Thyroid gland (tissue), 4 donors: ENCODE measurements around the gene MAP3K19.

ENCODE experiments used
- POLR2A ChIP-seq, 2 donors: fragments of 450-650 bp; IDR thresholded peaks; one replicate each; pipeline ENCODE4 v1.6.1; 2017; ENCODE audit warnings: antibody characterized with exemption in 2 of 2, mild to moderate bottlenecking in 2 of 2, moderate library complexity in 1 of 2
- TF ChIP-seq, protein P1 (sequence below), 6 experiments: fragments of 200-600 bp in 3 of 6; fragments of 450-650 bp in 3 of 6; sonication (generic) in 3 of 6; IDR thresholded peaks; one replicate each; pipeline ENCODE4 v1.5.1; 2016 to 2019; ENCODE audit warnings: antibody characterized with exemption in 6 of 6, mild to moderate bottlenecking in 2 of 6, inconsistent platforms in 1 of 6, moderate library complexity in 1 of 6

DNA sequence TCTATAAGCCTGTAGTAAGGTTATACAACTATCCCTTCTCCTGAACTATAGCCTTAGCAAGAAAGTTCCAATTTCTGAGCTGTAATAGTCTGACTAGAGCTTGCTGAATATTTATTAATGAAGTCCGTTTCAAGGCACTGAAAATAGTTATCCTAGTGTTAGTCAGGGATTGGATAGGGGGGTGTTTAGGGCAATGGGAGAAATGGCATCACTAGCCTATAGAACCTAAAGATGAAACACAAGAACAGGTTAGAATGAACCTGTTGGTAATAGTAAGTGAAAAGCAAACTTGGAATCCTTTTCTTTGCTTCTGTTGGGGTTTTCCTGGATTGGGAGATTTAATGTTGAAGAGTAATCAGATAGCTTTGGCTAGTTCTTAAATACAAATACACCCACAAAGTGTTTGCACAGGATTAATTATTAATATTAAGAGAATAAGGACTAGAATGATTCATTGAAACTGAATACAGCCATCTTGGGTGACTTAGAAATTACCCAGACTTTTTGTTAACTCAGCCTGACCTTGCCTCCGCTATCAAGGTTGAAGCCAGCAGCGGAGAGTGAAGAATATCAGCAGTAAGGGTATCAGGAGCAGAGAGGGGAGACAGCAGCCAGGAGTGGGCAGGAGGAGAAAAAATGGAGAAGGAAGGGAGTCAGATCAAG lies 114.3 kb downstream of the MAP3K19 start:
- no peak for TF ChIP-seq POLR2A (IDR thresholded peaks at IDR 0.05)
- TF ChIP-seq, protein P1, sequence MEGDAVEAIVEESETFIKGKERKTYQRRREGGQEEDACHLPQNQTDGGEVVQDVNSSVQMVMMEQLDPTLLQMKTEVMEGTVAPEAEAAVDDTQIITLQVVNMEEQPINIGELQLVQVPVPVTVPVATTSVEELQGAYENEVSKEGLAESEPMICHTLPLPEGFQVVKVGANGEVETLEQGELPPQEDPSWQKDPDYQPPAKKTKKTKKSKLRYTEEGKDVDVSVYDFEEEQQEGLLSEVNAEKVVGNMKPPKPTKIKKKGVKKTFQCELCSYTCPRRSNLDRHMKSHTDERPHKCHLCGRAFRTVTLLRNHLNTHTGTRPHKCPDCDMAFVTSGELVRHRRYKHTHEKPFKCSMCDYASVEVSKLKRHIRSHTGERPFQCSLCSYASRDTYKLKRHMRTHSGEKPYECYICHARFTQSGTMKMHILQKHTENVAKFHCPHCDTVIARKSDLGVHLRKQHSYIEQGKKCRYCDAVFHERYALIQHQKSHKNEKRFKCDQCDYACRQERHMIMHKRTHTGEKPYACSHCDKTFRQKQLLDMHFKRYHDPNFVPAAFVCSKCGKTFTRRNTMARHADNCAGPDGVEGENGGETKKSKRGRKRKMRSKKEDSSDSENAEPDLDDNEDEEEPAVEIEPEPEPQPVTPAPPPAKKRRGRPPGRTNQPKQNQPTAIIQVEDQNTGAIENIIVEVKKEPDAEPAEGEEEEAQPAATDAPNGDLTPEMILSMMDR (IDR thresholded peaks at IDR 0.05) = no peak
